DMS 273 treated with DMSO at 0.1 percent for 48 hours (cell line): ENCODE data around the gene NBR1.
"Not testable (repeated sequence)": the region's sequence is repeated elsewhere in the genome, so short reads cannot be mapped to it uniquely, and the experiment has no call there.

Experiments
- DNase-seq: peaks from one replicate; lab custom pipeline; 2025; lab: John Stamatoyannopoulos, UW

The NBR1 gene

DNA sequence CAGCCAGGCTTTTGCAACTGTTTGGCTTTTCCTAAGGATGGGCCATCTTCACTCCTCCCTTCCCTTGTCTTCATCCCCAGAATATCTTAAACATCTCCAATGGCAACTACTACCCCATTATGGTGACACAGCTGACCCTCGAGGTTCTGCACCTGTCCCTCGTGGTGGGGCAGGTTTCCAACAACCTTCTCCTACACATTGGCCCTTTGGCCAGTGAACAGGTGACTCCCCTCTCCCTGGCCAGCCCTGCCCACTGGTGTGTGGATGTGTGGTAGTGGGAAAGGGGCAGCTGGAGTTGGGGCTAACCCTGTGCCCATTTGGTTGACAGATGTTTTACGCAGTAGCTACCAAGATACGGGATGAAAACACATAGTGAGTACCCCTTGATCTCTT is 45.4 kb downstream of the NBR1 start:
- no peak for DNase-seq

DNA sequence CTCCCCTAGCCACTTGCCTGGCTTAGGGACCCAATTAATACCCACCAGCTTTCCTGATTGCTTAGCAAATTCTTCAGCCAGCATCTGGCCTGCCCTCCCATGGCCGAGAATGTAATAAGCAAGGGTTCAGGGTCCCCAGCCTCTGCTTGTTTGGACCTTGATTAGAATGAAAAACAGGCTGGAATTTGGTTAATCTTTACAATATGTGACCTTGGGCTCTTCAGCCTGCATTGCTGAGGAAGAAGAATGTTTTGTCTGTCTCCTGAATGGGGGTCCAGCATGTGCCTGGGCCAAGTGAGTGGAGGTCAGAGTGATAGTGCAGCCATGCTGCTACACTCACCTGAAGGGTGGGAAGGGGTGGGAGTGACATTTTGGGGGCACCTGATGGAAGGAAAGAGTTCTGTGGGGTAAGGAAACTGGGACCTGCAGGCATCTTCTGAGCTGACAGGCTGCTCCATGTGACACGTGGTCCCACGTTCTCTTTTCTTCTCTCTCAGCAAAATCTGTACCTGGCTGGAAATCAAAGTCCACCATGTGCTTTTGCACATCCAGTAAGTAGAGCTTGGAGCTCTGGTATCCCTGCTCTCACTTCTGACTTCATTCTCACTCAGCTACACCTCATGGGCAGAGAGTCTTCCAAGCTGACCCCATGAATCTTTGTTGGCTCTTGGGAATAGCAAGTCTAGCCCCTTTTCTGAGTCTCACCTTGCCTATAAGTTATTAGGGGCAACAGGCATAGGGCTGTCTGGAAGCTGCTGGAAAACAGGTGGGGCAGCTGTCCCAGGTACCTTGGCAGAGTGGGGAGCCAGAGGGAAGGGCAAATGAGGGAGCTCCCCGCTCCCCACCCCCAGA is 46.0 kb downstream of the NBR1 start:
- no peak for DNase-seq

DNA sequence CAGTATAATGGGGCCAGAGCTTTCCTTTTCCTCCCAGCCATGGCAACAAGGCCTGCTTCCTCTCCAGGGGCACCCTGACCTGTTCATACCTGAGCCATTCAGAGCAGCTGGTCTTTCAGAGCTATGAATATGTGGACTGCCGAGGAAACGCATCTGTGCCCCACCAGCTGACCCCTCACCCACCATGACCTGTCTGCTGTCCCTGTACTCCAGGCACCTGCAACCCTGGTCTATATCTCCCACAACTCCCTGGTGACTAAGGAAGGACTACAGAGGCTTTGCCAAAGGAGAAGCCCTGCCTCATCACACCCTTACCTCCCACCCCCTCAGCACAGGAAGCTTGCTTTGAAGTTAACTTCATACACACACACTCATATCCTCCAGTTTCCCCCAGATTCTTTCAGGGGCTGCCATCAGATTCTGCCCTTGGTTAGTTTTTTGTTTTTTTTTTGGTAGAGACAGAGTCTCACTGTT is 46.6 kb downstream of the NBR1 start:
- no peak for DNase-seq

GRCh38 chr17:43219001-43219400 is 48.0 kb downstream of the NBR1 start:
- no peak for DNase-seq

DNA sequence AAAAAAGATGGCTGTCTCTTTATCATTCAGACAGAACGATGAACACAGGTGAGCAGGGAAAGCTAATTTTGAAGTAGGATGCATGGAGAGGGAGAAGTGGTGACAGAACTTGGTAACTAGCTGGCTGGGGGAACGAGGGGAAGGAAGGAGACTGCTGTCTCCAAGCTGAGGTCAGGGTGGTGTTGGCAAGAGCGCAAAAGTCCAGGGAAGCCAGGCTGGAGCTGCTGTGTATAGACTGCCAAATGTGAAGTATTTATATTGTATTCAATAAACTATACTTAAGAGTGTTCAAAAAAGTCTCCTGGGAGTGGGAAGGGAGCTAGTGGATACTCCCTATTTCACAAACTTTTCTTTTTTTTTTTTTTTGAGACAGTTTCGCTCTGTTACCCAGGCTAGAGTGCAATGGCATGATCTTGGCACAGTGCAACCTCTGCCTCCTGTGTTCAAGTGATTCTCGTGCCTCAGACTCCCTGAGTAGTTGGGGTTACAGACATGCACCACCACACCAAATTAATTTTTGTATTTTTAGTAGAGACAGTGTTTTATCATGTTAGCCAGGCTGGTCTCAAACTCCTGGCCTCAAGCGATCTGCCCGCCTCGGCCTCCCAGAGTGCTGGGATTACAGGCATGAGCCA is 48.8 kb downstream of the NBR1 start:
- no peak for DNase-seq

DNA sequence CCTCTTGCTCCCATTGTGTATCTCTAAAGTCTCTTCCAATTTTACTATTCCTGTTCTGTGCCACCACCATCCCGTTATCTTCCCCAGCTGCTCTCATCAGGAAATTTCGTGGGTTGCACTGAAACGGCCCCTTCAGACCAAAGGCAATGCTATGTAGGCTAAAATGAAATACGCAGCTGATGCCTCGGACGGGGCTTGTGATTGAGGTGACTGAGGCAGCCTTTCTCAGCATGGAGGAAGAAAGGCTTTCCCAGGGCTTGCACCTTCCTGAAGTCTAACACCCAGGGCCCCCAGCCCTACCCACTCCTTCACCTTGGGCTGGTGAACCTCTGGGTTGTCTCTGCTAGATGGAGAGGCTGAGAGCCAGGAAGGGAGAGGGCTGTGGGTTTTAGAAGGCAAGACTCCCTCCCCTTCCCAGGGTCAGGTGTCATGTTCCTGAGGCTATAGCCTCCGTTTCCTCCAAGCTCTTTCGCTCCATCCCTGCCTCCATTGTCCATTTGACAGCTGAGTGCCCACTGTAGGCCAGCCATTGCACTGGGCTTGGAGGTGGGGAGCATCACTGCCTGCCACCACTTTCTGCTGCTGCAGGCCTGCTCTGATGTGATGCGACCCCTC is 49.6 kb downstream of the NBR1 start:
- DNase-seq: no peak

DNA sequence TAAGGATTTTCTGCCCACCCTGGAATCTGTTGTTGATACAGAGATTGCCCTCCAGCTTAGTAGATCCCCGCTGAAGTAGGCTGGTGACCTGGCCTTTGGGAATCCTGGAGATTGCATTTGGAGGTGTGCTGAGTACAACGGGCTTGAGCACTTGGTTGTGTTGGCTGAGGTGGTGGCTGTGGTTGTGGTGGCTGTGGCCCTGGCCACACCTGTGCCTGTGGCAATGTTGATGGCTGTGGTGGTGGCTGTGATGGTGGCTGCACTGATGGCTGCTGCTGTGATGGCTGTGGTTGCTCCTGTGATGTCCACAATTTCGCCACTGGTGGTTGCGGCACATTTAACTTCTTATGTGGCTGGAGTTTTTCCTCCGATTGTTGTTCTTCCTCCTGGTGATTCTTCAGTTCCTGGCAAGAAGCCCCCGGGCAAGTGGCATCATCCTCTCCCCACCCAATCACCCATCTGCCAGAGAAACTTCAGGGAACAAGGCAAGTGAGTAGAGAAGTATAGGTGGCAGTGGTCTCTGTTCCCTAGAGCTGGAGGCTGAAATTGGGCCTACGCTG is 53.2 kb downstream of the NBR1 start:
- DNase-seq: no peak

- DNase-seq: no peak
Measured at GRCh38 chr17:43226393-43226792, 55.4 kb downstream of the NBR1 start.

DNA sequence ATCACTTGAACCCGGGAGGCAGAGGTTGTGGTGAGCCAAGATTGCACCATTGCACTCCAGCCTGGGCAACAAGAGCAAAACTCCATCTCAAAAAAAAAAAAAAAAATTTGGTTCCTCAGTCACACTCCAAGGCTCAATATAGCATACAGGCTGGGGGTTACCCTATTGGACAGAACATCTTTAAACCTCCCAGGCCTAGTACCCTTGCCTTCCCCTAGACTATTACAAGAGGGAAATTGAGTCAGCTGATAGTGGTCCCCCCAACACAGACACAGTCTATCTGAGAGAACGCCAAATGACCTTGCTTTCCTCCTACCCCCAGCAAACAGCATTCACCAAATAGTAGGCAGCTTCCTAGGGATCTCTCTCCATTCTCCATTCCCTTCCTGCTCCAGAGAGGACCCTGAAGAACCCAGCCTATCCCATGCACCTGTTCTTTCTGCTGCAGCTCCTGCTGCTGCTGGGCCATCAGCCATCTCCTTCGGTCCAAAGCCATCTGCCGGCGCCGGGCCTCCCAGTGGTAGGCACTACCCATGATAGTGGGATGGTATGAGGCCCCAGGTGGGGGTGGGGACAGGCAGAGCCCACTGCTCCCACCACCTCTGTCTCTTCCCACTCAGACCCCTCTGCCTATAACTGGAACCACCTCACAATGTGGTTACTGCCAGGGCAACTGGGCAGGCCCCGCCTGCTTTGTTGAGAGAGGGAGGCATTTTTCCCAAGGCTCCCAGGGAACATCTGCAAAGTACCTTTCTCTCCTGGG is 57.2 kb downstream of the NBR1 start, which contains the start of gene CCDC200:
CCDC200 (minus strand) TSS at position 604 of the 763 bp plus-strand sequence; CDS start at position 535, 69 bp downstream.
- not testable (repeated sequence) for DNase-seq

DNA sequence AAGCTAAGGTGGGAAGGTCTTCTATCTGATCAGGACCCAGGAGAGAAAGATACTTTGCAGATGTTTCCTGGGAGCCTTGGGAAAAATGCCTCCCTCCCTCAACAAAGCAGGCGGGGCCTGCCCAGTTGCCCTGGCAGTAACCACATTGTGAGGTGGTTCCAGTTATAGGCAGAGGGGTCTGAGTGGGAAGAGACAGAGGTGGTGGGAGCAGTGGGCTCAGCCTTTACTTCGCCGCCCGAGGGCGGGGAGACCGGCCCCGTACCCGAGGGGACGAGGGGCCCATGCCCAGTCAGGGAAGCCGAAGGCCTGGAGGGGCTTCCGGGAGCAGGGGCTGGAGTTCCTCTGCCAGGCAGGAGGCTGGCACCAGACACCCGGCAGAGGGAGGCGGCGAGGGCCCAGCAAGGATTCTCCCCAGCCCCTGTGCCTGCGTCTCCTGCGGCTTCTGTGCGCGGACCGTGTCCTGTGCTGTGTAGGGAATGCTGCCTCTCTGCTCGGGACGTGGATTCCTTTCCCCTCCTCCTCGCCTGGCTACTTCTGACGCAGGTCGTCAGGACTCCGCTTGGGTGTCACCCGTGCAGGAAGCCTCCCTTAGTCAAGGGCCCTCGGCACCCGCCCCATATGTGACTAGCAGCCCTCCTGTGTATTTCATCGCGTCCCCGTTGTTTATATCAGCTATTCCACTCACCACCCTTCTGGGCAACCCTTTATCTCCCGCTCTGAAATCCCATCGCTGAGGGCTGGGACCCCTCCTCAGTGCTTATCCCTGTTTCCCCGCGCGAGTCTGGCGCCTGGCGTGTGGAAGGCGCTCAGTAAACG is 60.4 kb downstream of the NBR1 start:
- DNase-seq: not testable (repeated sequence)

GRCh38 chr17:43232021-43232699 is 61.1 kb downstream of the NBR1 start:
- DNase-seq: not testable (repeated sequence)

- DNase-seq: not testable (repeated sequence)
Measured at GRCh38 chr17:43233263-43233662, 62.2 kb downstream of the NBR1 start.

- not testable (repeated sequence) for DNase-seq
Measured at GRCh38 chr17:43233877-43234276, 62.9 kb downstream of the NBR1 start, which contains the start of gene RNU2-1. Gene RNU2-1, minus strand, starts transcription at chr17:43233977.

DNA sequence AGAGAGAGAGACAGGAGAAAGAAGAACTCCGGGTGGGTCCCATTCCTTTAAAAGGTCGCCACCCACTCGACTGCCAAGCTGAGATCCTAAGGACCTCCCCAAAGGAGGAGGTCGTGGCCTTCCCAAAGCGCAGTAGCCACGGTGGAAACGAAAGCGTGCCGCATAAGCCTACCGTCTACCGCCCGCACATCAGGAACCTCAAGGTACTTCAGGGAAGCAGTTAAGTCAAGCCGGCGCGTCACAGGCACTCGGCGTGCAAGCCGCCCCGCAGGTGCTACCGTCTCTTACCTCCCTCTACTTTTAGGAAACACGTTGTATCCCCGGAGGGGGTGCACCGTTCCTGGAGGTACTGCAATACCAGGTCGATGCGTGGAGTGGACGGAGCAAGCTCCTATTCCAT is 68.6 kb downstream of the NBR1 start:
- DNase-seq: not testable (repeated sequence)

GRCh38 chr17:43240596-43241352 is 69.8 kb downstream of the NBR1 start:
- not testable (repeated sequence) for DNase-seq

DNA sequence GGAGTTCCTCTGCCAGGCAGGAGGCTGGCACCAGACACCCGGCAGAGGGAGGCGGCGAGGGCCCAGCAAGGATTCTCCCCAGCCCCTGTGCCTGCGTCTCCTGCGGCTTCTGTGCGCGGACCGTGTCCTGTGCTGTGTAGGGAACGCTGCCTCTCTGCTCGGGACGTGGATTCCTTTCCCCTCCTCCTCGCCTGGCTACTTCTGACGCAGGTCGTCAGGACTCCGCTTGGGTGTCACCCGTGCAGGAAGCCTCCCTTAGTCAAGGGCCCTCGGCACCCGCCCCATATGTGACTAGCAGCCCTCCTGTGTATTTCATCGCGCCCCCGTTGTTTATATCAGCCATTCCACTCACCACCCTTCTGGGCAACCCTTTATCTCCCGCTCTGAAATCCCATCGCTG is 75.4 kb downstream of the NBR1 start:
- DNase-seq: not testable (repeated sequence)
